GM12878 (cell line): ENCODE data around the gene EHHADH. TPM values are rescaled to one million over a fixed set of nuclear protein-coding genes. Genes with fewer than 3 reads are reported as not detected.

Experiments used
- ATAC-seq: fragments of 200-7000 bp; cut with Tn5 transposase; 3 replicates; pipeline ENCODE4 v1.9.1; 2020; ENCODE audit warnings: mild to moderate bottlenecking, moderate library complexity
- BruUV-seq: library from RNA; stranded (reverse); fragments of 400-500 nt; replicated peaks from 2 replicates; lab custom pipeline; 2021; lab: Mats Ljungman, UMichigan
- CTCF ChIA-PET: fragments of 300-600 bp; sonication (Branson Sonifier 250); formaldehyde crosslinking; extraction: SDS; loops from one replicate; lab custom pipeline; 2021; ENCODE audit warnings: inconsistent platforms; lab: Yijun Ruan, JAX
- POLR2A ChIA-PET: fragments of 350-600 bp; formaldehyde crosslinking; extraction: SDS; loops from one replicate; lab custom pipeline; 2021; ENCODE audit warnings: inconsistent platforms; lab: Charles Lee
- RAD21 ChIA-PET: fragments of 300-600 bp; sonication (Branson Sonifier 250); formaldehyde crosslinking; loops from one replicate; lab custom pipeline; 2023; ENCODE audit warnings: antibody characterized with exemption; ENCODE audit not compliant: unreplicated experiment; lab: Charles Lee
- SMC1A ChIA-PET: fragments of 300-600 bp; sonication (Branson Sonifier 250); formaldehyde crosslinking; loops from one replicate; lab custom pipeline; 2023; ENCODE audit not compliant: unreplicated experiment, uncharacterized antibody; lab: Charles Lee
- DNase-seq: peaks from one replicate; pipeline ENCODE4 v3.0.0-alpha.2; 2011; ENCODE audit warnings: low read depth, low spot score
- FAIRE-seq: peaks from 3 replicates; lab custom pipeline; 2011; peaks lifted over from hg19 to GRCh38; lab: Jason Lieb, UNC
- H2AFZ ChIP-seq: 2 replicates; pipeline ENCODE4 v1.6.0; 2011; ENCODE audit warnings: low read depth, low read length, control low read depth; ENCODE audit not compliant: control insufficient read depth
- H3K27ac ChIP-seq: 2 replicates; pipeline ENCODE4 v1.5.1; 2011; ENCODE audit warnings: control low read depth; ENCODE audit not compliant: control insufficient read depth, insufficient read depth
- H3K27me3 ChIP-seq, 2 experiments: replicated peaks in 1 of 2; 2 replicates each; pipeline versions ENCODE4 v1.6.0 to v1.6.1; 2011; ENCODE audit warnings: low read length in 1 of 2; ENCODE audit not compliant: control insufficient read depth in 2 of 2, insufficient read depth in 2 of 2
- H3K36me3 ChIP-seq, 2 experiments: 2 replicates each; pipeline ENCODE4 v1.5.1; 2011; ENCODE audit warnings: low read length in 1 of 2; ENCODE audit not compliant: control insufficient read depth in 2 of 2, insufficient read depth in 2 of 2
- H3K4me1 ChIP-seq: 2 replicates; pipeline ENCODE4 v1.6.1; 2011; ENCODE audit warnings: mild to moderate bottlenecking, low read length, moderate library complexity, mixed read lengths; ENCODE audit not compliant: control insufficient read depth, insufficient read depth
- H3K4me2 ChIP-seq: 2 replicates; pipeline ENCODE4 v1.6.0; 2011; ENCODE audit warnings: control low read depth; ENCODE audit not compliant: control insufficient read depth, insufficient read depth
- H3K4me3 ChIP-seq: fragments of 200-600 bp; sonication (generic); 2 replicates; pipeline ENCODE4 v1.5.1; 2016
- H3K79me2 ChIP-seq: 2 replicates; pipeline ENCODE4 v1.6.0; 2011; ENCODE audit warnings: low read length; ENCODE audit not compliant: control insufficient read depth, insufficient read depth
- H3K9ac ChIP-seq: 2 replicates; pipeline ENCODE4 v1.8.0; 2011; ENCODE audit warnings: low read length, control low read depth, mixed read lengths; ENCODE audit not compliant: control insufficient read depth, insufficient read depth
- H3K9me3 ChIP-seq: replicated peaks from 3 replicates; pipeline ENCODE4 v1.5.1; 2011; ENCODE audit warnings: mild to moderate bottlenecking, low read length; ENCODE audit not compliant: control insufficient read depth, insufficient read depth
- H4K20me1 ChIP-seq: 2 replicates; pipeline ENCODE4 v1.6.0; 2011; ENCODE audit not compliant: control insufficient read depth, insufficient read depth
- CHD1 ChIP-seq: IDR thresholded peaks from 2 replicates; pipeline ENCODE4 v1.6.1; 2012; ENCODE audit warnings: low read depth, low read length, improper control_type of control experiment
- NFYB ChIP-seq: IDR thresholded peaks from 2 replicates; pipeline ENCODE4 v1.6.1; 2011; ENCODE audit warnings: low read depth, mild to moderate bottlenecking, low read length, improper control_type of control experiment, moderate library complexity; ENCODE audit not compliant: insufficient read depth
- SUZ12 ChIP-seq: fragments of 200-600 bp; sonication (generic); IDR thresholded peaks from one replicate; pipeline ENCODE4 v1.6.1; 2018; ENCODE audit warnings: antibody characterized with exemption, mild to moderate bottlenecking; ENCODE audit not compliant: unreplicated experiment
- ZBTB40 ChIP-seq: fragments of 450-650 bp; IDR thresholded peaks from 2 replicates; pipeline ENCODE4 v1.6.1; 2016; ENCODE audit warnings: mild to moderate bottlenecking, moderate library complexity, borderline replicate concordance
- ZNF384 ChIP-seq: IDR thresholded peaks from 2 replicates; pipeline ENCODE4 v1.6.1; 2012; ENCODE audit warnings: low read depth, mild to moderate bottlenecking, low read length, improper control_type of control experiment, borderline replicate concordance
- WGBS: methylation state at CpG from one replicate; pipeline ENCODE4 v1.1.6; 2016; ENCODE audit warnings: low lambda C conversion rate; ENCODE audit not compliant: insufficient replicate concordance, insufficient coverage; ENCODE audit errors: missing lambda C conversion rate; 5-methylcytosine and 5-hydroxymethylcytosine counted together
- in situ Hi-C: fragments of 300-500 bp; cut with MboI; formaldehyde crosslinking; loops from 9 replicates; pipeline ENCODE4 v1.14.3; 2018; ENCODE audit warnings: mixed read lengths
- intact Hi-C: fragments of 100-400 bp; cut with micrococcal nuclease; formaldehyde crosslinking; loops from one replicate; pipeline ENCODE4 v1.14.2; 2022; ENCODE audit not compliant: unreplicated experiment
- polyA plus RNA-seq, 11 experiments: library from polyadenylated mRNA; depleted of rRNA in 4 of 11; unstranded in 6 of 11; stranded (reverse) in 5 of 11; fragments of >200 nt; fragmentation: Nextera tagmentation in 4 of 11; fragmentation: Illumina TruSeq in 1 of 11; extraction: Ambion mirVana in 4 of 11; extraction: Trizol in 1 of 11; gene quantifications; 1 replicate in 1 of 11; 2 replicates in 10 of 11; pipeline versions ENCODE4 v1.2.1 to v1.2.3, GENCODE V29; 2011 to 2016; ENCODE audit warnings: inconsistent platforms in 2 of 11, missing spikeins in 2 of 11, low read depth in 1 of 11
- total RNA-seq, 4 experiments: library from RNA; depleted of rRNA in 3 of 4; stranded (reverse); fragments of >200 nt in 3 of 4; fragmentation: Illumina TruSeq in 1 of 4; extraction: Trizol in 1 of 4; gene quantifications; 2 replicates each; pipeline versions ENCODE4 v1.2.1 to v1.2.3, GENCODE V29; 2013 to 2021
- TF ChIP-seq, protein P1 (sequence below): fragments of 450-650 bp; IDR thresholded peaks from 2 replicates; pipeline ENCODE4 v1.6.1; 2017; ENCODE audit warnings: mild to moderate bottlenecking
- TF ChIP-seq, protein P2 (sequence below): fragments of 450-650 bp; IDR thresholded peaks from 2 replicates; pipeline ENCODE4 v1.6.1; 2018; ENCODE audit warnings: borderline replicate concordance, mild to moderate bottlenecking; ENCODE audit not compliant: partially characterized antibody
- TF ChIP-seq, protein P3 (sequence below): fragments of 450-650 bp; IDR thresholded peaks from 2 replicates; pipeline ENCODE4 v1.6.1; 2017; ENCODE audit warnings: low read depth, mild to moderate bottlenecking, moderate library complexity

Gene EHHADH
- total and polyA plus RNA-seq, 10 of the 15 experiments (the other 5 are each of a cell fraction or from before 2014, with no cell fraction given), result 0.96 to 8.4 (median 5.3) TPM

DNA sequence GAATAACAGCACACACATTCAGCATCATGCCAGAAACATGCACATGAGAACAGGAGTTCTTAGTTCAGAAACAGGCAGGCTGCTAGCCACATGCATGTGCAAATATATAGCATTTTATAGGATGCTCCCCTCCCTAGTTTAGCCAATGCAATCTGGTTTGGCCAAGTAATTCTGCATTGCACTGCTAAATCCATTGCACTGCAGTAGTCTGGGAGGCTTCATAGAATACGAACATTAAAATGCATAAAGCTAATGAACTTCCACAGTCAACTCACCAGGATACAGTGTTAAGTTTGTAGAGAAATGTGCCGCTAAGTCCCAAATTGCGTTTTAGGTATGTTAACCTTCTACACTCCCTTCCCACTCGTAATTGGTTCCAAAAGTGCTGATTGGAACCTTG lies 41.8 kb downstream of the EHHADH start (continued):
- TF ChIP-seq, protein P1, sequence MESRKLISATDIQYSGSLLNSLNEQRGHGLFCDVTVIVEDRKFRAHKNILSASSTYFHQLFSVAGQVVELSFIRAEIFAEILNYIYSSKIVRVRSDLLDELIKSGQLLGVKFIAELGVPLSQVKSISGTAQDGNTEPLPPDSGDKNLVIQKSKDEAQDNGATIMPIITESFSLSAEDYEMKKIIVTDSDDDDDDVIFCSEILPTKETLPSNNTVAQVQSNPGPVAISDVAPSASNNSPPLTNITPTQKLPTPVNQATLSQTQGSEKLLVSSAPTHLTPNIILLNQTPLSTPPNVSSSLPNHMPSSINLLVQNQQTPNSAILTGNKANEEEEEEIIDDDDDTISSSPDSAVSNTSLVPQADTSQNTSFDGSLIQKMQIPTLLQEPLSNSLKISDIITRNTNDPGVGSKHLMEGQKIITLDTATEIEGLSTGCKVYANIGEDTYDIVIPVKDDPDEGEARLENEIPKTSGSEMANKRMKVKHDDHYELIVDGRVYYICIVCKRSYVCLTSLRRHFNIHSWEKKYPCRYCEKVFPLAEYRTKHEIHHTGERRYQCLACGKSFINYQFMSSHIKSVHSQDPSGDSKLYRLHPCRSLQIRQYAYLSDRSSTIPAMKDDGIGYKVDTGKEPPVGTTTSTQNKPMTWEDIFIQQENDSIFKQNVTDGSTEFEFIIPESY, result no peak
- TF ChIP-seq ZBTB40, result no peak

DNA sequence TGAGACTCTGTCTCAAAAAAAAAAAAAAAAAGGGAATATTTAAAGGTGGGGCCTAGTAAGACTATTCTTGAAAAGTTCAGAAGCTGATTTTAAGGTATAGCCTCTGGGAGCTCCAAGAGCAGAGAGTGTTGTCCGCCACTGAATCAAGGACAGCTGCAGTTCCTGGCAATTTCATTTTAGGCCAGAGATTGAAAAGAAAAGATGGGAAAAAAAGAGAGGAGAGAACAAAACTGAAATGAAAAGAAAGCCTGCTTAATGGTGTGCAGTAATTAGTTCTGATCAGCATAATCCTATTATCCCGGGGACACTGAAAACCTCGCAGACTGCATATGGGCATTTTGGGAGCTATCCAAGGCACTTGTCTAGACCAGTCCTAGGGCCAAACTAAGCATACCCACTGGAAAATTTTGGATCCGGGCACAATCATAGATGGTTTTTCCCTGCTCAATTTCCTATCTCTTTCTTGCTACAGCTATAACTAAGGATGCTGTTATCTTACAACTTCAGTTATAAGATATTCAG lies 43.2 kb downstream of the EHHADH start:
- ATAC-seq (no peak), DNase-seq (no peak), FAIRE-seq (no peak)
- RAD21 ChIA-PET, result no interaction called here
- no peak overlapping the region for H3K27ac ChIP-seq
- H3K4me2 ChIP-seq, result no peak overlapping the region
- intact Hi-C loops, result no loop called here
- no peak overlapping the region for H3K9ac ChIP-seq
- H4K20me1 ChIP-seq, result no peaks in the 10 kb centered on the region
- no peak for TF ChIP-seq SUZ12
- no peak for TF ChIP-seq ZNF384
- TF ChIP-seq, protein P2, sequence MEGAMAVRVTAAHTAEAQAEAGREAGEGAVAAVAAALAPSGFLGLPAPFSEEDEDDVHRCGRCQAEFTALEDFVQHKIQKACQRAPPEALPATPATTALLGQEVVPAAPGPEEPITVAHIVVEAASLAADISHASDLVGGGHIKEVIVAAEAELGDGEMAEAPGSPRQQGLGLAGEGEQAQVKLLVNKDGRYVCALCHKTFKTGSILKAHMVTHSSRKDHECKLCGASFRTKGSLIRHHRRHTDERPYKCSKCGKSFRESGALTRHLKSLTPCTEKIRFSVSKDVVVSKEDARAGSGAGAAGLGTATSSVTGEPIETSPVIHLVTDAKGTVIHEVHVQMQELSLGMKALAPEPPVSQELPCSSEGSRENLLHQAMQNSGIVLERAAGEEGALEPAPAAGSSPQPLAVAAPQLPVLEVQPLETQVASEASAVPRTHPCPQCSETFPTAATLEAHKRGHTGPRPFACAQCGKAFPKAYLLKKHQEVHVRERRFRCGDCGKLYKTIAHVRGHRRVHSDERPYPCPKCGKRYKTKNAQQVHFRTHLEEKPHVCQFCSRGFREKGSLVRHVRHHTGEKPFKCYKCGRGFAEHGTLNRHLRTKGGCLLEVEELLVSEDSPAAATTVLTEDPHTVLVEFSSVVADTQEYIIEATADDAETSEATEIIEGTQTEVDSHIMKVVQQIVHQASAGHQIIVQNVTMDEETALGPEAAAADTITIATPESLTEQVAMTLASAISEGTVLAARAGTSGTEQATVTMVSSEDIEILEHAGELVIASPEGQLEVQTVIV, result no peak
- TF ChIP-seq NFYB, result no peak
- TF ChIP-seq CHD1, result no peak
- TF ChIP-seq, protein P3, sequence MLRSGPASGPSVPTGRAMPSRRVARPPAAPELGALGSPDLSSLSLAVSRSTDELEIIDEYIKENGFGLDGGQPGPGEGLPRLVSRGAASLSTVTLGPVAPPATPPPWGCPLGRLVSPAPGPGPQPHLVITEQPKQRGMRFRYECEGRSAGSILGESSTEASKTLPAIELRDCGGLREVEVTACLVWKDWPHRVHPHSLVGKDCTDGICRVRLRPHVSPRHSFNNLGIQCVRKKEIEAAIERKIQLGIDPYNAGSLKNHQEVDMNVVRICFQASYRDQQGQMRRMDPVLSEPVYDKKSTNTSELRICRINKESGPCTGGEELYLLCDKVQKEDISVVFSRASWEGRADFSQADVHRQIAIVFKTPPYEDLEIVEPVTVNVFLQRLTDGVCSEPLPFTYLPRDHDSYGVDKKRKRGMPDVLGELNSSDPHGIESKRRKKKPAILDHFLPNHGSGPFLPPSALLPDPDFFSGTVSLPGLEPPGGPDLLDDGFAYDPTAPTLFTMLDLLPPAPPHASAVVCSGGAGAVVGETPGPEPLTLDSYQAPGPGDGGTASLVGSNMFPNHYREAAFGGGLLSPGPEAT, result no peak
- CTCF ChIA-PET, result interaction anchor here (1.0 kb wide), 1 partner anchor 28 kb away, joined by 3 read pairs; no protein-coding TSS in a partner anchor
- no peak overlapping the region for H2AFZ ChIP-seq
- H3K36me3 ChIP-seq, result no peaks in the 10 kb centered on the region
- H3K9me3 ChIP-seq, result no peaks in the 10 kb centered on the region
- 95% methylated on average over 4 of the region's 4 CpGs for WGBS
- no peaks in the 10 kb centered on the region for H3K79me2 ChIP-seq
- H3K4me1 ChIP-seq, result peaks cover 17% of the 10 kb centered on the region
- BruUV-seq, result no TSS peak
- in situ Hi-C loops, result no loop called here
- SMC1A ChIA-PET, result interaction anchor here (1.1 kb wide), 1 partner anchor 31 kb away, joined by 3 read pairs; no protein-coding TSS in a partner anchor
- no peaks in the 10 kb centered on the region for H3K27me3 ChIP-seq
- POLR2A ChIA-PET, result no interaction called here
- H3K4me3 ChIP-seq, result no peak overlapping the region
